ENCODE results near the gene WLS.

The WLS gene

DNA sequence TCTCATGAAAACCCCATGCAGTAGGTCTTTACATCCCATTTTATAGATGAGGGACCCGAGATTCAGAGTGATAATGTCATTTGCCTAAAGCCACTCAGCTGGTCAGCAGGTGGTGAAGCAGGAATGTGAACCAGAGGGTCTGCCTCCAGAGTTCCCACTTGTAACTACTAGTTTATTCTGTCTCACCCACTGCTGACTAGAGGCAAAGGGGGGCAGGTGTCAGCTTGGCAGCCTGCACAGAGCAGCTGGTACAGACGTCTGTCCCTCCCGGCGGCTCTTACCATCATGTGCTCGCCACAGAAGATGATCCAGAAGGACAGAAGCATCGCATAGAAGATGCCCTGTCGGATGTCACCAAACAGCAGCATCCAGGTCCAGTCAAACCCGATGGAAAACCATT, 82.4 kb downstream of the WLS start:
- H3K27me3 ChIP-seq (ENCODE audit: insufficient read depth, low read depth) = no peaks in the 10 kb centered on the region
- no peaks in the 10 kb centered on the region for H3K79me2 ChIP-seq (ENCODE audit: insufficient read depth, low read depth)
- no peak overlapping the region for H3K27ac ChIP-seq
- TF ChIP-seq, protein P1, sequence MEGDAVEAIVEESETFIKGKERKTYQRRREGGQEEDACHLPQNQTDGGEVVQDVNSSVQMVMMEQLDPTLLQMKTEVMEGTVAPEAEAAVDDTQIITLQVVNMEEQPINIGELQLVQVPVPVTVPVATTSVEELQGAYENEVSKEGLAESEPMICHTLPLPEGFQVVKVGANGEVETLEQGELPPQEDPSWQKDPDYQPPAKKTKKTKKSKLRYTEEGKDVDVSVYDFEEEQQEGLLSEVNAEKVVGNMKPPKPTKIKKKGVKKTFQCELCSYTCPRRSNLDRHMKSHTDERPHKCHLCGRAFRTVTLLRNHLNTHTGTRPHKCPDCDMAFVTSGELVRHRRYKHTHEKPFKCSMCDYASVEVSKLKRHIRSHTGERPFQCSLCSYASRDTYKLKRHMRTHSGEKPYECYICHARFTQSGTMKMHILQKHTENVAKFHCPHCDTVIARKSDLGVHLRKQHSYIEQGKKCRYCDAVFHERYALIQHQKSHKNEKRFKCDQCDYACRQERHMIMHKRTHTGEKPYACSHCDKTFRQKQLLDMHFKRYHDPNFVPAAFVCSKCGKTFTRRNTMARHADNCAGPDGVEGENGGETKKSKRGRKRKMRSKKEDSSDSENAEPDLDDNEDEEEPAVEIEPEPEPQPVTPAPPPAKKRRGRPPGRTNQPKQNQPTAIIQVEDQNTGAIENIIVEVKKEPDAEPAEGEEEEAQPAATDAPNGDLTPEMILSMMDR (conservative IDR thresholded peaks at IDR 0.05; ENCODE audit: low read depth, low read length) = no peak
- no peaks in the 10 kb centered on the region for H3K36me3 ChIP-seq (ENCODE audit: insufficient read depth)
- no peak overlapping the region for H2AFZ ChIP-seq (ENCODE audit: low read depth)
- no peak overlapping the region for H3K4me2 ChIP-seq
- no peak overlapping the region for H3K4me3 ChIP-seq (IDR thresholded peaks at IDR 0.05; ENCODE audit: insufficient read depth, low read depth, low read length)
- H3K4me1 ChIP-seq (ENCODE audit: low read depth, poor library complexity, severe bottlenecking) = no peaks in the 10 kb centered on the region
- no peak overlapping the region for H3K9ac ChIP-seq
- no peaks in the 10 kb centered on the region for H4K20me1 ChIP-seq (ENCODE audit: insufficient read depth)

DNA sequence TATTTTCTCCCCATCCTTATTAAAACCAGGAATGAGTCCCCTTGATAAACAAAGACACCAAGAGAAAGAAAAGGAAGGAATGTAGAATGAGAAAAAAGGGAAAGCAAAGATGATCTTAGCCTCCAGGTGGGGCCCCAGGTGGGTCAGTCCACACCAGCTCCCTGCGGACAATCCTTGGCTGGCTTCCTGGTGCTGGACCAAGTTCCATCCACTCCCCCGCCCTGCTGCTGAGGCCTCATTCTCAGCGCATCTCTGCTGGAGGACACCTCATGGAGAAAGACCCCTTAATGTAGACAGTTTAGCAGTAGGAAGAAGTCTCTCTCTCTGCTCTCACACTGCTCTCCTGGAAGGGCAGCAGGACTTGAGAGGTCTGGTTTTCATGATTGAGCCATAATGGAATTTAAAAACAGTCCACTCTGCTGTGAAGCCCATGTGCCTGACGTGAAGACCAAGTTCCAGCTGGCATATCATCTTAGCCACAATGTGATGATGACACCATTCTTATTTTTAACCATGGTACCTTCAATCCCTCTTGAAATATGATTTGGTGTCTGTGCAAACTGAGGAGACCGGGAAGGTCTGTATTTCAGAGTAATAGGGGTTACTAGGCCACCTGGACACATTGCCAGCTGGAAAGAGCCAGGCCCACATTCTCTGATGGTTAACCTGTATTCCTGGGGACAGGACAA, 83.1 kb downstream of the WLS start:
- no peak overlapping the region for H3K4me2 ChIP-seq
- no peaks in the 10 kb centered on the region for H3K4me1 ChIP-seq (ENCODE audit: low read depth, poor library complexity, severe bottlenecking)
- no peak overlapping the region for H3K9ac ChIP-seq
- H4K20me1 ChIP-seq (ENCODE audit: insufficient read depth) = no peaks in the 10 kb centered on the region
- H3K27ac ChIP-seq = no peak overlapping the region
- no peaks in the 10 kb centered on the region for H3K79me2 ChIP-seq (ENCODE audit: insufficient read depth, low read depth)
- H3K36me3 ChIP-seq (ENCODE audit: insufficient read depth) = no peaks in the 10 kb centered on the region
- H2AFZ ChIP-seq (ENCODE audit: low read depth) = no peak overlapping the region
- H3K27me3 ChIP-seq (ENCODE audit: insufficient read depth, low read depth) = no peaks in the 10 kb centered on the region
- no peak overlapping the region for H3K4me3 ChIP-seq (IDR thresholded peaks at IDR 0.05; ENCODE audit: insufficient read depth, low read depth, low read length)
- TF ChIP-seq, protein P1 (conservative IDR thresholded peaks at IDR 0.05; ENCODE audit: low read depth, low read length) = no peak

DNA sequence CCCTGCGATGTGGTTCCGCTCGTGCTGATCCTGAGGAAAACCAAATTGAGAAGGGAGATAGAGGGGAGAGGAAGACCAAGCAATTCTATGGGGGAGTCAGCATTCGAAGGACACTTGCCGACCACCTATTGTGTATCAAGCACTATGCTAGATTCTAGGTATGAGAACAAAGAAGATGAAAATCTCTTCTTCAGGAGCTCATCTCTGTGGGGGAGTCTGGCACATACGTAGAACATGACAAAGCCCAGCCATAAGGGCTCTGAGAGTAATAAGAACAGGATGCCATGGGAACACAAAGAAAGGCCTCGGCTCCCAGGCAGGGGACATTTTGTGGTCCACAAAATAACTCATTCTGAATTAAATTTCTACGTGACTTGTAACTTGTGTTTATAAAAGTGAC, 83.7 kb downstream of the WLS start:
- Histone ChIP-seq H4K20me1 (ENCODE audit: insufficient read depth) (no peaks in the 10 kb centered on the region), H3K4me2 (no peak overlapping the region), H3K36me3 (ENCODE audit: insufficient read depth) (no peaks in the 10 kb centered on the region), H3K4me3 (IDR thresholded peaks at IDR 0.05; ENCODE audit: insufficient read depth, low read depth, low read length) (no peak overlapping the region), H3K79me2 (ENCODE audit: insufficient read depth, low read depth) (no peaks in the 10 kb centered on the region), H3K27me3 (ENCODE audit: insufficient read depth, low read depth) (no peaks in the 10 kb centered on the region), H3K27ac (no peak overlapping the region), H3K9ac (no peak overlapping the region), H2AFZ (ENCODE audit: low read depth) (no peak overlapping the region), H3K4me1 (ENCODE audit: low read depth, poor library complexity, severe bottlenecking) (no peaks in the 10 kb centered on the region)
- TF ChIP-seq, protein P1 (conservative IDR thresholded peaks at IDR 0.05; ENCODE audit: low read depth, low read length) = no peak

DNA sequence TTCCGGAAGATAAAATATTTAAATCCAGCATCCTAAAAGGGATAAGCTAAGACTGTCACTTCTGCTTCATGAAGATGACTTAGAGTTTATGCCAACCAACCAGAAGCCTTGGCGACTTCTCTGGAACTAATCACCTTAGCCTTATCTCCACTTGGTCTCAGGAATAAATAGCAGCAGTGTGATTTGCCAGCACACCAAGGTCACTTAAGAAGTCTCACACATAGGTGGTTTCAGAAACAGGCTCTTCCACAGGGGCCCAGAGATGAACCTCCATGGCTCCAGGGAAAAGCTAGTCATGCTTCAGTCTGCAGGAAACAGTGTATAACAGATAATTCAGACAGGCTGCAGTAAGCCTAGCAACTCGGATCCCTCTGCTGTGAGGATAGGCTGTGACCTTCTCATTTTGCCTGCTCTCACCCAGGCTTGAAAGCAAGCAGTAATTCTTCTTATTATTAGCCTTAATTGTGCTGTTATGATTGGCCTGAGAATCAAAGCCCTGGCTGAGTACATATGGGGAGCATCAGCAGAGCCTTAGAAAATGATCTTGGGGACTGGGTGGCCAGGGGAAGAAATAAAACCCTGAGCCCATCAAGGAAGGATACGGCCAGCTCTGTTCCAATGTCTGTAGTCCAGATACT, 84.7 kb downstream of the WLS start:
- Histone ChIP-seq H3K36me3 (ENCODE audit: insufficient read depth) (no peaks in the 10 kb centered on the region), H3K4me1 (ENCODE audit: low read depth, poor library complexity, severe bottlenecking) (no peaks in the 10 kb centered on the region), H4K20me1 (ENCODE audit: insufficient read depth) (no peaks in the 10 kb centered on the region), H3K4me2 (no peak overlapping the region), H3K9ac (no peak overlapping the region), H3K4me3 (IDR thresholded peaks at IDR 0.05; ENCODE audit: insufficient read depth, low read depth, low read length) (no peak overlapping the region), H2AFZ (ENCODE audit: low read depth) (no peak overlapping the region), H3K79me2 (ENCODE audit: insufficient read depth, low read depth) (no peaks in the 10 kb centered on the region), H3K27me3 (ENCODE audit: insufficient read depth, low read depth) (no peaks in the 10 kb centered on the region), H3K27ac (no peak overlapping the region)
- TF ChIP-seq, protein P1 (conservative IDR thresholded peaks at IDR 0.05; ENCODE audit: low read depth, low read length) = no peak
